Caco-2 (cell line): Measurements from ENCODE around the gene ZBTB38. TPM values are rescaled to one million over a fixed set of nuclear protein-coding genes. Genes with fewer than 3 reads are reported as not detected.

Source experiments
- BruUV-seq: library from RNA; stranded (reverse); fragments of 400-500 nt; replicated peaks from 2 replicates; lab custom pipeline; 2021; lab: Mats Ljungman, UMichigan
- CTCF ChIA-PET: fragments of 300-600 bp; sonication (Branson Sonifier 250); formaldehyde crosslinking; loops from one replicate; lab custom pipeline; 2022; ENCODE audit warnings: antibody characterized with exemption; lab: Charles Lee
- POLR2A ChIA-PET: fragments of 300-600 bp; sonication (Branson Sonifier 250); formaldehyde crosslinking; loops from one replicate; lab custom pipeline; 2022; ENCODE audit warnings: antibody characterized with exemption; lab: Charles Lee
- DNase-seq, 2 experiments: peaks; one replicate each; pipeline versions ENCODE4 v3.0.0 to v3.0.0-alpha.2; 2020 to 2022
- H3K27me3 ChIP-seq: replicated peaks from 2 replicates; pipeline ENCODE4 v1.6.0; 2011; ENCODE audit warnings: low read length; ENCODE audit not compliant: control insufficient read depth, insufficient read depth
- H3K36me3 ChIP-seq: 2 replicates; pipeline ENCODE4 v1.5.1; 2011; ENCODE audit warnings: low read length; ENCODE audit not compliant: control insufficient read depth, insufficient read depth
- H3K4me1 ChIP-seq: fragments of 250-450 bp; sonication (Bioruptor Pico); 2 replicates; pipeline ENCODE4 v1.5.1; 2020; ENCODE audit warnings: mild to moderate bottlenecking
- H3K4me3 ChIP-seq: 2 replicates; pipeline ENCODE4 v1.5.1; 2011; ENCODE audit warnings: low read depth, mild to moderate bottlenecking, control low read depth, low read length
- H3K9me3 ChIP-seq: fragments of 250-450 bp; sonication (Bioruptor Pico); 2 replicates; pipeline ENCODE4 v1.5.1; 2020; ENCODE audit warnings: mild to moderate bottlenecking, moderate library complexity
- H3K27ac Mint-ChIP-seq: one replicate; pipeline ENCODE4 v1.8.0; 2022; ENCODE audit warnings: mixed read lengths; ENCODE audit not compliant: unreplicated experiment
- H3K27me3 Mint-ChIP-seq: one replicate; pipeline ENCODE4 v1.8.0; 2022; ENCODE audit warnings: mixed read lengths; ENCODE audit not compliant: insufficient read depth, unreplicated experiment
- H3K36me3 Mint-ChIP-seq: one replicate; pipeline ENCODE4 v1.8.0; 2022; ENCODE audit warnings: mild to moderate bottlenecking, mixed read lengths; ENCODE audit not compliant: insufficient read depth, unreplicated experiment
- H3K4me1 Mint-ChIP-seq: one replicate; pipeline ENCODE4 v1.8.0; 2022; ENCODE audit warnings: low read depth, mixed read lengths; ENCODE audit not compliant: unreplicated experiment
- H3K4me3 Mint-ChIP-seq: one replicate; pipeline ENCODE4 v1.8.0; 2022; ENCODE audit warnings: mild to moderate bottlenecking, moderate library complexity, mixed read lengths; ENCODE audit not compliant: unreplicated experiment
- H3K9me3 Mint-ChIP-seq: one replicate; pipeline ENCODE4 v1.8.0; 2022; ENCODE audit warnings: mixed read lengths; ENCODE audit not compliant: unreplicated experiment
- CTCF ChIP-seq, 2 experiments: fragments of 200-600 bp in 1 of 2; IDR thresholded peaks; 1 replicate in 1 of 2; 2 replicates in 1 of 2; pipeline versions ENCODE4 v1.5.1 to v1.8.0; 2011 to 2022; ENCODE audit warnings: antibody characterized with exemption in 1 of 2, control low read depth in 1 of 2, inconsistent platforms in 1 of 2, low read depth in 1 of 2, low read length in 1 of 2, mild to moderate bottlenecking in 1 of 2, moderate library complexity in 1 of 2; ENCODE audit not compliant: insufficient read depth in 1 of 2, severe bottlenecking in 1 of 2, unreplicated experiment in 1 of 2
- intact Hi-C: fragments of 100-400 bp; cut with micrococcal nuclease; formaldehyde crosslinking; loops from one replicate; pipeline ENCODE4 v1.10.0; 2022; ENCODE audit not compliant: unreplicated experiment
- total RNA-seq: library from RNA; stranded (reverse); gene quantifications from 2 replicates; pipeline ENCODE4 v1.2.3, GENCODE V29; 2022

The ZBTB38 gene
- total RNA-seq, 1 experiment from 2014 or later, result 74.1 TPM

DNA sequence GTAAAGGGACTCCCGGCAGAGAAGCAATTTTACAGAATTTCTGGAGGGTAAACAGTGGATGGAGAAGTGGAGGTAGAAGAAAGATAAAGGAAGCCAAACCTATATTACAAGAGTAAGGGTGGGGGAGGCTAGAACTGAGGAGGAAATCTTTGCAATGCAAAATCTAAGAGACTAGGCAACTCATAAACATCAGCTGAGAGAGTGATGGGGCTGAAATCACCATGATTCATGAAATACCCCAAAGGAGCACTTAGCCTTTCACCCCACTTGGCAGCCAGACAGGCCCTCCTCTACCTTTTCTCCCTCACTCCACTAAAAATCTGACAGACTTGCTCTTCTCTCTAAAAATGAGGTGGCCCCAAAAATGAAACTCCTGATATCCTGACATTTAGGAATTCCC is 19.5 kb upstream of the ZBTB38 start:
- peaks cover 8% of the 10 kb centered on the region for H3K4me1 Mint-ChIP-seq
- no peak for TF ChIP-seq CTCF (IDR thresholded peaks at IDR 0.05; ENCODE audit: insufficient read depth in 1 of 2, low read depth in 1 of 2, low read length in 1 of 2, severe bottlenecking in 1 of 2, unreplicated experiment in 1 of 2)
- no TSS peak for BruUV-seq
- intact Hi-C loops, result no loop called here
- CTCF ChIA-PET, result no interaction called here
- no peaks in the 10 kb centered on the region for H3K27me3 ChIP-seq
- peaks cover 6% of the 10 kb centered on the region; the same call in 1 of the 2 replicates for H3K4me1 ChIP-seq
- H3K36me3 Mint-ChIP-seq, result no peaks in the 10 kb centered on the region
- no peak overlapping the region for H3K4me3 ChIP-seq
- no peaks in the 10 kb centered on the region for H3K9me3 Mint-ChIP-seq
- peaks cover 3% of the 10 kb centered on the region for H3K27me3 Mint-ChIP-seq
- no peaks in the 10 kb centered on the region for H3K36me3 ChIP-seq
- POLR2A ChIA-PET, result no interaction called here
- no peak overlapping the region for H3K4me3 Mint-ChIP-seq
- H3K27ac Mint-ChIP-seq, result no peak overlapping the region
- H3K9me3 ChIP-seq, result no peaks in the 10 kb centered on the region
- DNase-seq, result no peak

DNA sequence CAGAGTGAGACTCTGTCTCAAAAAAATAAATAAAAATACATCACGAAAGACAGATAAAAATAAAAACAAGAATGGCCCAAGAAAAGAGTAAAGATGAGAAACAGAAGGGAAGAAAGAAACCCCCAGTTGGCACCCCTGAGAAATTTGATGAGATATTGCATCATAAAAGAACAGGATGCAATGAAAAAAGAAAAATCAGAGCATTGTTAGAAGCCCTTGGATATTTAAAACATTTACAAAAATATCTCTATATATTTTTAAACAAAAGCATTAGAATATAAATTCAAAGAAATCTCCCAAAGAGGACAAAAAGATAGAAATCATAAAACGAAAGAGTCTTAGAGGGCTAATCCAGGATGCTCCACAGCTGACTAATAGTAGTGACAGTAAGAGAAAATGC is 18.6 kb upstream of the ZBTB38 start:
- H3K9me3 ChIP-seq, result no peaks in the 10 kb centered on the region
- intact Hi-C loops, result no loop called here
- Mint-ChIP-seq H3K36me3 (no peaks in the 10 kb centered on the region), H3K27me3 (peaks cover 3% of the 10 kb centered on the region), H3K27ac (no peak overlapping the region), H3K4me1 (peaks cover 8% of the 10 kb centered on the region), H3K9me3 (no peaks in the 10 kb centered on the region), H3K4me3 (no peak overlapping the region)
- H3K27me3 ChIP-seq, result no peaks in the 10 kb centered on the region
- no peak for TF ChIP-seq CTCF (IDR thresholded peaks at IDR 0.05; ENCODE audit: insufficient read depth in 1 of 2, low read depth in 1 of 2, low read length in 1 of 2, severe bottlenecking in 1 of 2, unreplicated experiment in 1 of 2)
- H3K4me3 ChIP-seq, result no peak overlapping the region
- CTCF ChIA-PET, result no interaction called here
- H3K36me3 ChIP-seq, result no peaks in the 10 kb centered on the region
- DNase-seq, result no peak
- BruUV-seq, result no TSS peak
- peaks cover 6% of the 10 kb centered on the region; the same call in 1 of the 2 replicates for H3K4me1 ChIP-seq
- POLR2A ChIA-PET, result no interaction called here

GRCh38 chr3:141350666-141351065 is 17.6 kb upstream of the ZBTB38 start:
- Mint-ChIP-seq H3K36me3 (no peaks in the 10 kb centered on the region), H3K4me3 (no peak overlapping the region), H3K9me3 (no peaks in the 10 kb centered on the region), H3K27me3 (peaks cover 3% of the 10 kb centered on the region), H3K4me1 (no peaks in the 10 kb centered on the region), H3K27ac (no peak overlapping the region)
- H3K36me3 ChIP-seq, result no peaks in the 10 kb centered on the region
- no peak for DNase-seq
- CTCF ChIA-PET, result no interaction called here
- POLR2A ChIA-PET, result no interaction called here
- TF ChIP-seq CTCF (IDR thresholded peaks at IDR 0.05; ENCODE audit: insufficient read depth in 1 of 2, low read depth in 1 of 2, low read length in 1 of 2, severe bottlenecking in 1 of 2, unreplicated experiment in 1 of 2), result no peak
- H3K4me1 ChIP-seq, result peaks cover 6% of the 10 kb centered on the region; the same call in 1 of the 2 replicates
- no peak overlapping the region for H3K4me3 ChIP-seq
- BruUV-seq, result no TSS peak
- intact Hi-C loops, result no loop called here
- H3K27me3 ChIP-seq, result no peaks in the 10 kb centered on the region
- H3K9me3 ChIP-seq, result no peaks in the 10 kb centered on the region
